ENCODE measurements around the gene CELSR1.

Gene CELSR1, protein sequence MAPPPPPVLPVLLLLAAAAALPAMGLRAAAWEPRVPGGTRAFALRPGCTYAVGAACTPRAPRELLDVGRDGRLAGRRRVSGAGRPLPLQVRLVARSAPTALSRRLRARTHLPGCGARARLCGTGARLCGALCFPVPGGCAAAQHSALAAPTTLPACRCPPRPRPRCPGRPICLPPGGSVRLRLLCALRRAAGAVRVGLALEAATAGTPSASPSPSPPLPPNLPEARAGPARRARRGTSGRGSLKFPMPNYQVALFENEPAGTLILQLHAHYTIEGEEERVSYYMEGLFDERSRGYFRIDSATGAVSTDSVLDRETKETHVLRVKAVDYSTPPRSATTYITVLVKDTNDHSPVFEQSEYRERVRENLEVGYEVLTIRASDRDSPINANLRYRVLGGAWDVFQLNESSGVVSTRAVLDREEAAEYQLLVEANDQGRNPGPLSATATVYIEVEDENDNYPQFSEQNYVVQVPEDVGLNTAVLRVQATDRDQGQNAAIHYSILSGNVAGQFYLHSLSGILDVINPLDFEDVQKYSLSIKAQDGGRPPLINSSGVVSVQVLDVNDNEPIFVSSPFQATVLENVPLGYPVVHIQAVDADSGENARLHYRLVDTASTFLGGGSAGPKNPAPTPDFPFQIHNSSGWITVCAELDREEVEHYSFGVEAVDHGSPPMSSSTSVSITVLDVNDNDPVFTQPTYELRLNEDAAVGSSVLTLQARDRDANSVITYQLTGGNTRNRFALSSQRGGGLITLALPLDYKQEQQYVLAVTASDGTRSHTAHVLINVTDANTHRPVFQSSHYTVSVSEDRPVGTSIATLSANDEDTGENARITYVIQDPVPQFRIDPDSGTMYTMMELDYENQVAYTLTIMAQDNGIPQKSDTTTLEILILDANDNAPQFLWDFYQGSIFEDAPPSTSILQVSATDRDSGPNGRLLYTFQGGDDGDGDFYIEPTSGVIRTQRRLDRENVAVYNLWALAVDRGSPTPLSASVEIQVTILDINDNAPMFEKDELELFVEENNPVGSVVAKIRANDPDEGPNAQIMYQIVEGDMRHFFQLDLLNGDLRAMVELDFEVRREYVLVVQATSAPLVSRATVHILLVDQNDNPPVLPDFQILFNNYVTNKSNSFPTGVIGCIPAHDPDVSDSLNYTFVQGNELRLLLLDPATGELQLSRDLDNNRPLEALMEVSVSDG (N-terminal part only)

DNA sequence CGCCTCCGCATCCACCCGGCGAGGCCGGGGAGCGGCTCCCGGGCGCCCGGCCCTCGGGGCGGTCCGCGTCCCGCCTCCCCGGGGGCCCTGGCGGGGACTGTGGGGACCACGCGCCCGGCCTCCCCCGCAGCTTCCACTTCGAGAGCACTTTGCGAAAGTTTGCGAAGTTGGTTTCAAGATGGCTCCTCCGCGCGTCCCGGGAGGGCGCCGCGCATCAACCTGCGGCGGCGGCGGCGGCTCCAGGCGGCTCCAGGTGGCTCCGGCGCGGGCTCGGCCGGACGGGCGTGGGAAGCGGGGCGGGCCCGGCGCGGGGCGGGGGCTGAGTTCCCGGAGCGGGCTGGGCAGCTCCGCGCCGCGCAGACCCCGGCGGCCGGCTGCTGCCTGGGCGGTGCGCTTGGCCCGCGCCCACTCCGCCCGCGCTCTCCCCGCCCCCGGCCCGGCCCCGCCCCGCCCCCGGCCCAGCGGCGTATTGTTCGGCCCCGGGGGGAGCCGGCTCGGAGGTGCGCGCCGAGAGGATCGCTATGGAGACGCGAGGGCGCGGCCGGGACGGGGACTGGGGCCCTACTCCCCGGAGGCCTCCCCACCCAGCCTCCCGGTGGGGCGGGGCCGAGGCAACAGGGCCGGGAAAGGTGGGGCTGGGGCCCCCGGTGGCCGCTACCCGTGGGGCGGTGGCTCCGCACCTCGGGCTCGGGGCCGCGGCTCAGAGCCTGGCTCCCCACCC is at the start of gene CELSR1:
Gene CELSR1 (minus strand): TSS at position 396 of the 721 bp plus-strand sequence. CDS start 450 bp downstream, outside the sequence.
- peak; percentile 85 for DNase-seq (ENCODE audit: low read depth, low spot score)

GRCh38 chr22:46587061-46587460 is 49.6 kb upstream of the CELSR1 start:
- no peak for DNase-seq (ENCODE audit: low read depth, low spot score)

GRCh38 chr22:46586531-46587011 is 49.2 kb upstream of the CELSR1 start:
- DNase-seq (ENCODE audit: low read depth, low spot score) = no peak

DNA sequence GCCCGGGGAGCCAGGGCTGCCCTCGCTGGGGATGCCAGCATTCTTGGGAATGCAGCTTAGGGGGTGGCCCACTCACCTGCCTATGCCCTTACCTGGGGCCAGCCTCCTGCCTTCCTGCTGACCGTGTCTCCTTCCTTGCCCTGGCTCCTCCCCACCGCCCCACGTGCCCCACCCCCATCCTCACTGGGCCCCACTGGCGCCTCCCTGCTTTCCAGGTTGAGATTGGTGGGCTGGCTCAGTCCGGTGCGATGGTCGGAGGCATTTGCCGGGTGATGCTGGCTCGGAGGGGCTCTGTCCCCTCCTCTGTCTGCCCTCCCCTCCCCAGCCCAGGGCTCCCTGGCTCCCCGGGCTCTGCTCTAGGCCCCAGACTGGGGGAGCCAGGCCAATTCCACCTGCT is 48.7 kb upstream of the CELSR1 start:
- DNase-seq (ENCODE audit: low read depth, low spot score) = no peak

DNA sequence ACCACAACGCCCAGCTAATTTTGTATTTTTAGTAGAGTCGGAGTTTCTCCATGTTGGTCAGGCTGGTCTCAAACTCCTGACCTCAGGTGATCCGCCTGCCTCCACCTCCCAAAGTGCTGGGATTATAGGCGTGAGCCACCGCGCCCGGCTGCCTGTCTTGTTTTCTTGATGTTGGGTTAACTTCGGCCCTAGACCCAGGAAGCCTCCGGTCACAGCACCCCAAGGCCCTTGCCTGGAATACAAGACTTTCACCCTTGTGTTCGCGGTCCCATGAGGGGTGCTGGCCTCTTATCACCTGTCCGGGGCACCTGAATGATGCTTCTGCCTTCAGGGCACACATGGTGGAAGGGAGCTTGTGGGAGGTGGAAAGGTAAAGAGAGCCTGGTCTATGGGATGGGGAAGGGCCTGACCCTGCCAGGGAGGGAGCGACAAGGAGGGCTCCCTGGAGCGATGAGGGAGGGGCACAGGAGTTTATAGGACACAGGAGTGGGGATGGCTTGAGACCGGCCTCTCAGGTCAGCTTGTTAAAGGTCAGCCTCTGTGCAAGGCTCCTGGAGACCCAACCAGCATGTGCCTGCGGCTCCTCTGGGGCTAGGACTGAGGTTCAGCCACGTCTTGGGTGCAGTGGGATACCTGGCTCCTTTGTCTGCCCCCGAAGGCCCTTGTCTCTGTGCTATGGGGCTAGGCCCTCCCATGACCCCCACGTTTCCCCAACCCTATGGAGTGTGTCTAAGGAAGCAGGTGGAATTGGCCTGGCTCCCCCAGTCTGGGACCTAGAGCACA is 48.1 kb upstream of the CELSR1 start:
- DNase-seq (ENCODE audit: low read depth, low spot score) = no peak

DNA sequence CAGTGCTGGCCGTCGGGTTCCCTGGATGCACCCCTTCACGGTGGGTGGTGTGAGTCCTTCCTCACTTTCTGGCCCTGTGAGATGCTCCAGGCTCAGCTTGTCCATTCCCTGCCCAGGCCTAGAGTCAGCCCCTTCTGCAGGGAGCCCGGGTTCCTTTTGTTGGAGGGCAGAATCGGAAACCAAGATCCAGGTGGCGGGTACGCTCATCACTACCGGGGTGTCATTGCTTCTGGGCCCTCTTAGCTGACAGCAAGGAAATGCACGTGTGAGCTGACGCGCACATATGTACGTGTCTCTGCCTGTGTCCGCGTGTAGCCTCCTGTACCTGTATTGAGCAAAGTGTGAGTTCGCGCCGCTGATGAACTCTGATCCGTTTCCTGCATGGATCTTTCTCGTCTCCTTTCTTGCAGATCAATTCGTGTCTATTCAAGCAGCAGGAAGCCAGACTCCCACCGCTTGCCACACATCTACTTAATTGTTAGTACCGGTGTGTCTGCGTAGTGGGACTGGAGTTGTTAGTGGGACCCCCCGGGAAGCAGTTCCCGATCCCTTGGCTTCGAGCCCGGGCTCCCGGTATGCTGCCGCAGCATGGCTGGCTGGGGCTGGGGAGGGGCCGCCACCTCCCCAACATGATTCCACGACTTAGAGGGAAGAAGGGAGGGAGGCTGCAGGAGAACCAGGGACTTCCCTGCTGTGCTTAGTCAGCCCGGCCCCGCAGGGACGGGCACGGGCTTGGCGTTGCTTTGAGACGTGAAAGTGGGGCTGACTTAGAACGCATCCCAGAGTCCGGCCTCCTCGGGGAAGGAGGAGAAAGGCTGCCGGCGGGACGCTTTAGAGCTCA is 46.9 kb upstream of the CELSR1 start:
- DNase-seq (ENCODE audit: low read depth, low spot score) = peak; percentile 86

- DNase-seq (ENCODE audit: low read depth, low spot score) = no peak
These were observed 46.2 kb upstream of the CELSR1 start for GRCh38 chr22:46583571-46583970.

DNA sequence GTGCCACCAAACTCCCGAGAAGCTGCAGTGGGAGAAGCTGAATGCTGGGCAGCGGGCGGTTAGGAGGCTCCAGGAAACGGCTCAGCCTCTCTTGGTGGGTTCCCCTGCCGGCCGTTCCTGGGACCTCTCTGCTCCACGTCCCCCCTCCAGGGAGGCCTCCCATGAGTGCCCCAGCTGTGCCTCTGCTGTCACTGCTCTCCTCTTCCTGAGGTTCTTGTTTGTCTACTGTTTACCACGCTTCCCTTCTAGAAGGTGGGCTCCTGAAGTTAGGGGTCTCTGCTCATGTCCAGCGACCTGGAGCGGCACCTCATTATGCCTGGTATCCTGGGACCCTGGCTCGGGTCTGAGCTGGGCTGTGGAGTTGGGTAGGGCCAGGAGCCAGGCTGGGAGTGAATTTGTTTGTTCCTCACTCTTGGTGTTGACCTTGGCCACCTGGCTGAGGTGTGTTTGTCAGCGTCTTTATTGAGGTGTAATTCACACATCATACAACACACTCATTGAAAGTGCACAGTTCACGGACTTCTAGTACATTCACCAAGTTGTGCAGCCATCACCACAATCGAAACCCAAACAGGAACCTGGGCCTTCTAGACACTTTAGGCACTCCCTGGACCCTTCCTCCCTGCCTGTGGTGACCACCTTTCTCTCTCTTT is 45.0 kb upstream of the CELSR1 start:
- no peak for DNase-seq (ENCODE audit: low read depth, low spot score)

DNA sequence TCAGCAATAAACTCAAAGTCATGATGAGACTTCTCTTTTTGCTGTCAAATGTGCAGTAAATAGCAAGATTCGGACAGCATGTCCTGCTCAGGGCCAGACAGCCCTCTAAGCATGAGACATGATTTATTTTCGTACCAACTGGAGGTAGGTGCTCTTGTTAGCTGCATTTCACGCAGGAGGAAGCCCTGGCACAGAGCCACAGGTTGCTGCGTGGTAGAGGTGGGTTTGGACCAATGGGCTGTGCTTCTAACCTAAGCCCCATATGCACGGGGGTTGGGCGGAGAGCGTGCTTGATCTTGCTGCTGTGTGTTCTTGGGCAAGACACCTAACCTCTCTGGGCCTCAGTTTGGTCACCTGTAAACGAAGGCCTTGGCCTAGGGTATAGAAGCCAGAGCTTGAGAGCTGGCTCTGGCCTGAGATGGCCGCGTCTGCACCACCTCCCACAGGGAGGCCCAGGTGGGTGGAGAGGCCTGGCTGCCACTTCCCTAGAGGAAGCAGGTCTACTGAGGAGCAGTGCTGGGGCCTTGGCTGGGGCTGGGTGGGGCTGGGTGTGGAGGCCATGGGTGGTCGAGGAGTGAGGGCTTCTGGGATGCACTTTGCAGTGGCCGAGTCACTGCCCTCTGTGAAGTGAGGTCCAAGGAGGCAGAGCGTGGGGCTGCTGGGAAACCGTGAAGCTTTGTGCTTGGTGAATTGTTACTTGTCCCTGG is 44.3 kb upstream of the CELSR1 start:
- DNase-seq (ENCODE audit: low read depth, low spot score) = no peak

DNA sequence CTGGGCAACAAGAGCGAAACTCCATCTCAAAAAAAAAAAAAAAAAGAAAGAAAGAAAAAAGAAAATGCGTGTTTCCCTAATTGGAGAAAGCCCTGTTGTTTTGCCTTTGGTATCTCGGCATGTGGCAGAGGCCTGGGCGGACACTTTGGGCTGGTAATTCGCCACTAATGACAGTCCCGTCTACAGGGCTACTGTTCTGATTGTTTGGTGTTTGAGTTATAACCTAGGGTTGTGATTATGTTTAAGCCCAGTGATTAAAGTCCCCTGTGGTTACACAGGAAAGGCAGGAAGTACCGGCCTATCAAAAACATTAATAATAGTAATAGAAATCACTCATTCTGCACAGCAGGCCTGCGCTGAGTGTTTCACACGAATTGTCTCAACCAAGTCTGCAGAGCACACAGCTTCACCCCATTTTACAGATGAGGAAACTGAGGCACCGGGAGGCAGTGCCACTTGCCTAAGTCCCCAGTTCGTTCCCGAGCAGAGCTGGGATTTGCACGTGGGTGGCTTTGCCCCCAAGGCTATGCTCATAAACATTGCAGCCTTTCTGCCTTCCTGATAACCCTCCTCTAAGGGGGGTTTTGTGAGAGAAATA is 43.6 kb upstream of the CELSR1 start:
- DNase-seq (ENCODE audit: low read depth, low spot score) = no peak

- no peak for DNase-seq (ENCODE audit: low read depth, low spot score)
These were observed 42.5 kb upstream of the CELSR1 start for GRCh38 chr22:46579751-46580449.

GRCh38 chr22:46578824-46579561 is 41.6 kb upstream of the CELSR1 start:
- peak; percentile 77 for DNase-seq (ENCODE audit: low read depth, low spot score)

GRCh38 chr22:46578251-46578823 is 40.9 kb upstream of the CELSR1 start:
- DNase-seq (ENCODE audit: low read depth, low spot score) = no peak

- DNase-seq (ENCODE audit: low read depth, low spot score) = no peak
These were observed 40.2 kb upstream of the CELSR1 start for GRCh38 chr22:46577368-46578249.

Data from astrocyte of the hippocampus (primary cell).